ENCODE measurements around the gene GP5. TPM values are rescaled to one million over a fixed set of nuclear protein-coding genes. Genes with fewer than 3 reads are reported as not detected.
A peak's percentile ranks its signal among the peaks of the same experiment; 100 is the strongest.

GP5 gene
- total RNA-seq, 1 donor from 2014 or later: 0.15 TPM

DNA sequence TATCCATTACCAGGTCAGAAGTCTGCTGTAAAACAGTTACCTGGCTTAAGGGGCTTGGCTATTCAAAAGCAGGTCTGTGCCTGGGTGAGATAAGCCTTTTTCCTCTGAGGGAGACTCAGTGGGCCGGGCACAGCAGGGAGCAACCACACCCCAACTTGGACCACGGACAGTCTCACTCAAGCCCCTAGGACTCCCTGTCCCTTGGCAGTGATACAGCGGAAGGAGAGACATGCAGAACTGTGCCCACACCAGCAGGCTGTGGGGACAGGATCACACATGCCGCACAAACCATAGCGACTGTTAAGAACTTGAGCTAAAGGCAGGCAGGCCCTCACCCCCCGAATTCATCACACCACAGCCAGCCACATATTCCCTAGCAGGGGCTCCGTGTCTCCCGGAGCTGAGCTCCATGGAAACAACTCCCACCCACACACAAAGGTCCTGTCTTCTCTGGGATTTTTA lies 2.8 kb upstream of the GP5 start:
- TF ChIP-seq, protein P1, sequence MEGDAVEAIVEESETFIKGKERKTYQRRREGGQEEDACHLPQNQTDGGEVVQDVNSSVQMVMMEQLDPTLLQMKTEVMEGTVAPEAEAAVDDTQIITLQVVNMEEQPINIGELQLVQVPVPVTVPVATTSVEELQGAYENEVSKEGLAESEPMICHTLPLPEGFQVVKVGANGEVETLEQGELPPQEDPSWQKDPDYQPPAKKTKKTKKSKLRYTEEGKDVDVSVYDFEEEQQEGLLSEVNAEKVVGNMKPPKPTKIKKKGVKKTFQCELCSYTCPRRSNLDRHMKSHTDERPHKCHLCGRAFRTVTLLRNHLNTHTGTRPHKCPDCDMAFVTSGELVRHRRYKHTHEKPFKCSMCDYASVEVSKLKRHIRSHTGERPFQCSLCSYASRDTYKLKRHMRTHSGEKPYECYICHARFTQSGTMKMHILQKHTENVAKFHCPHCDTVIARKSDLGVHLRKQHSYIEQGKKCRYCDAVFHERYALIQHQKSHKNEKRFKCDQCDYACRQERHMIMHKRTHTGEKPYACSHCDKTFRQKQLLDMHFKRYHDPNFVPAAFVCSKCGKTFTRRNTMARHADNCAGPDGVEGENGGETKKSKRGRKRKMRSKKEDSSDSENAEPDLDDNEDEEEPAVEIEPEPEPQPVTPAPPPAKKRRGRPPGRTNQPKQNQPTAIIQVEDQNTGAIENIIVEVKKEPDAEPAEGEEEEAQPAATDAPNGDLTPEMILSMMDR (IDR thresholded peaks at IDR 0.05; ENCODE audit: partially characterized antibody, unreplicated experiment): no peak
- peaks cover 7% of the 10 kb centered on the region for H3K4me1 Mint-ChIP-seq (ENCODE audit: low read depth, unreplicated experiment)
- no peaks in the 10 kb centered on the region for H3K9me3 Mint-ChIP-seq (ENCODE audit: unreplicated experiment)
- no peaks in the 10 kb centered on the region for H3K36me3 Mint-ChIP-seq (ENCODE audit: unreplicated experiment)
- no peak overlapping the region for H3K27ac Mint-ChIP-seq (ENCODE audit: unreplicated experiment)
- DNase-seq: no peak
- H3K27me3 Mint-ChIP-seq (ENCODE audit: unreplicated experiment): peaks cover 8% of the 10 kb centered on the region
- H3K4me3 Mint-ChIP-seq (ENCODE audit: unreplicated experiment): no peak overlapping the region

GRCh38 chr3:194401346-194401745 lies 2.3 kb upstream of the GP5 start:
- peaks cover 9% of the 10 kb centered on the region for H3K4me1 Mint-ChIP-seq (ENCODE audit: low read depth, unreplicated experiment)
- H3K9me3 Mint-ChIP-seq (ENCODE audit: unreplicated experiment): no peaks in the 10 kb centered on the region
- no peak for DNase-seq
- TF ChIP-seq, protein P1 (IDR thresholded peaks at IDR 0.05; ENCODE audit: partially characterized antibody, unreplicated experiment): no peak
- peak overlapping the region; percentile 62 for H3K27ac Mint-ChIP-seq (ENCODE audit: unreplicated experiment)
- peaks cover 10% of the 10 kb centered on the region for H3K27me3 Mint-ChIP-seq (ENCODE audit: unreplicated experiment)
- H3K4me3 Mint-ChIP-seq (ENCODE audit: unreplicated experiment): no peak overlapping the region
- no peaks in the 10 kb centered on the region for H3K36me3 Mint-ChIP-seq (ENCODE audit: unreplicated experiment)

GRCh38 chr3:194399874-194400411 lies 877 bp upstream of the GP5 start:
- no peak overlapping the region for H3K4me3 Mint-ChIP-seq (ENCODE audit: unreplicated experiment)
- H3K4me1 Mint-ChIP-seq (ENCODE audit: low read depth, unreplicated experiment): peaks cover 12% of the 10 kb centered on the region
- TF ChIP-seq, protein P1 (IDR thresholded peaks at IDR 0.05; ENCODE audit: partially characterized antibody, unreplicated experiment): no peak
- no peaks in the 10 kb centered on the region for H3K36me3 Mint-ChIP-seq (ENCODE audit: unreplicated experiment)
- no peak for DNase-seq
- H3K27me3 Mint-ChIP-seq (ENCODE audit: unreplicated experiment): peaks cover 13% of the 10 kb centered on the region
- H3K27ac Mint-ChIP-seq (ENCODE audit: unreplicated experiment): no peak overlapping the region
- H3K9me3 Mint-ChIP-seq (ENCODE audit: unreplicated experiment): peaks cover 2% of the 10 kb centered on the region

GRCh38 chr3:194397757-194398312 lies 1.2 kb downstream of the GP5 start:
- Mint-ChIP-seq H3K4me1 (ENCODE audit: low read depth, unreplicated experiment) (peaks cover 13% of the 10 kb centered on the region), H3K27ac (ENCODE audit: unreplicated experiment) (no peak overlapping the region), H3K9me3 (ENCODE audit: unreplicated experiment) (peaks cover 2% of the 10 kb centered on the region), H3K36me3 (ENCODE audit: unreplicated experiment) (no peaks in the 10 kb centered on the region), H3K27me3 (ENCODE audit: unreplicated experiment) (peaks cover 13% of the 10 kb centered on the region), H3K4me3 (ENCODE audit: unreplicated experiment) (peak overlapping the region; percentile 81)
- TF ChIP-seq, protein P1 (IDR thresholded peaks at IDR 0.05; ENCODE audit: partially characterized antibody, unreplicated experiment): no peak
- peak; percentile 49 for DNase-seq

Data from glutamatergic neuron (in vitro differentiated cells).